Inflammatory macrophage (primary cell): ENCODE data around the gene AP5B1.

ENCODE experiments used
- DNase-seq, 2 donors: peaks; one replicate each; pipeline ENCODE4 v3.0.0-alpha.2; 2020 to 2022

The AP5B1 gene

GRCh38 chr11:65801153-65801987, 20.6 kb upstream of the AP5B1 start:
- DNase-seq: no peak

GRCh38 chr11:65798882-65799281, 18.1 kb upstream of the AP5B1 start:
- no peak for DNase-seq

- no peak for DNase-seq
These were observed 16.9 kb upstream of the AP5B1 start for GRCh38 chr11:65797711-65798110.

DNA sequence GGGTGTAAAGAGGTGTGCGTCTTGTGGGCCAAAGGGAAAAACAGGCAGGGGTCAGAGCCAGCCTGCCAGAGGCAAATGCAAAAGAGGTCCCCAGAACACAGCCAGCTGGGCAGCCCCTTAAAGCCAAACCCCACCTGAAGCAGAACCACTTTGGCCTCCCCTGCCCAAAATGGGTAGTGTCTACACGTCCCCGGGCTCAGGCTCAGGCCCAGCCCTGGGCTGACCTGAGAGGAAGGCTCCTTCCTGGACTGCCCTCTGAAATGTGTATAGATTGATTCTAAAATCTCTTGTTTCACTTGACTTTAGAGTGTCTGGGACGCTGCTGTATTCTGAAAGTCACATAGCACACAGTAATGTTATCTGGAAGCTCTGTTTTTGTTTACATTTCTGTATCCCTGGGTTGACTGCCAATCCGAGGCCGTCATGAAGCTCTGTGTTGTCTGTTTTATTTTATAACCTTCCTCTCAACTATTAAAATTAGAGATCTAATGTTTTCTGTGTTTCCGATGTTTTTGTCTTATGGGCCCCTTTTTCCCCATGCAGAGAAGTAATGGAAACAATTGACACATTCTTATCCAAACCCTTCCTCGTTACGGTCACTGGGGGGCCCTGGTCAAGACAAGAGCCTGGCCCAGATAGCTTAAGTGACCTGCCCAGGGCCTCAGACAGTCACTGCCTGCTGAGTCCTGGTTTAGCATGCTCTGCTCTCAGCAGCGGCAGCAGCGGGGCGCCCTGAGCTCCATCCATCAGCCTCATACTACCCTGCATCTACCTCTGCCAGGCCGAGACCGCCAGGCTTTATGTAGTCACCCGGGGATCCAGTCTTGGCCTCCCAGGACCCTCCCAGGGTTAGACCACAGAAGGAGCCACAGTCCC, 16.2 kb upstream of the AP5B1 start:
- no peak for DNase-seq

DNA sequence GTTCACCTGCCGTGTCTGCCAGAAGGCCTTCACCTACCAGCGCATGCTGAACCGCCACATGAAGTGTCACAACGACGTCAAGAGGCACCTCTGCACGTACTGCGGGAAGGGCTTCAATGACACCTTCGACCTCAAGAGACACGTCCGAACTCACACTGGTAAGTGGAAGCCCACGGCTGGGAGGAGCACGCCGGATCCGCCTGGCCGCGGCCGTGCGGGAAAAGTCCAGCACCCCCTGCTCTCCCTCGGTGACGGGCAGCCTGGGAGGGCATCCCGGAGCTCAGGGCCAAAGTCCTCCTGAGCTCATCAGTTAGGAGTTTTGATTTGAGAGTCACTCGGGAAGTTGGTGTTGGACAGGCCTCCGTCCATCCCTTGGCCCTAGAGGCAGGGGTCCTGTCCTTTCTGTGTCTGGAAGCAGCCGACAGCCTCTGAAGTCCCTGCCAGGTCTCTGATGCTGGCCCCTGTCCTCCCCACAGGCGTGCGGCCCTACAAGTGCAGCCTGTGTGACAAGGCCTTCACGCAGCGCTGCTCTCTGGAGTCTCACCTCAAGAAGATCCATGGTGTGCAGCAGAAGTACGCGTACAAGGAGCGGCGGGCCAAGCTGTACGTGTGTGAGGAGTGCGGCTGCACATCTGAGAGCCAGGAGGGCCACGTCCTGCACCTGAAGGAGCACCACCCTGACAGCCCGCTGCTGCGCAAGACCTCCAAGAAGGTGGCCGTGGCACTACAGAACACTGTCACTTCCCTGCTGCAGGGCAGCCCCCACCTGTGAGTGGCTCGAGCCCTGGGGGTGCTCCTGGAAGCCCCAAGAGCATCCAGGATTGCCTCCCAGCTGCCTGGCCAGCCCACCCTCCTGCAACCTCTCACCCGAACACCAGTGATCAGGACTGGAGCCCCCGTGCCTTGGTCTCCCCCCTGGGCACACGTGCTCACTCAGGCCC, 14.1 kb upstream of the AP5B1 start:
- DNase-seq: no peak

GRCh38 chr11:65793625-65794400, 13.0 kb upstream of the AP5B1 start:
- no peak for DNase-seq

- no peak for DNase-seq
These were observed 12.4 kb upstream of the AP5B1 start for GRCh38 chr11:65793144-65793581.

- no peak for DNase-seq
These were observed 11.7 kb upstream of the AP5B1 start for GRCh38 chr11:65792456-65792855.

GRCh38 chr11:65791719-65792213, 11.0 kb upstream of the AP5B1 start:
- DNase-seq: peak; percentile 64 to 86

DNA sequence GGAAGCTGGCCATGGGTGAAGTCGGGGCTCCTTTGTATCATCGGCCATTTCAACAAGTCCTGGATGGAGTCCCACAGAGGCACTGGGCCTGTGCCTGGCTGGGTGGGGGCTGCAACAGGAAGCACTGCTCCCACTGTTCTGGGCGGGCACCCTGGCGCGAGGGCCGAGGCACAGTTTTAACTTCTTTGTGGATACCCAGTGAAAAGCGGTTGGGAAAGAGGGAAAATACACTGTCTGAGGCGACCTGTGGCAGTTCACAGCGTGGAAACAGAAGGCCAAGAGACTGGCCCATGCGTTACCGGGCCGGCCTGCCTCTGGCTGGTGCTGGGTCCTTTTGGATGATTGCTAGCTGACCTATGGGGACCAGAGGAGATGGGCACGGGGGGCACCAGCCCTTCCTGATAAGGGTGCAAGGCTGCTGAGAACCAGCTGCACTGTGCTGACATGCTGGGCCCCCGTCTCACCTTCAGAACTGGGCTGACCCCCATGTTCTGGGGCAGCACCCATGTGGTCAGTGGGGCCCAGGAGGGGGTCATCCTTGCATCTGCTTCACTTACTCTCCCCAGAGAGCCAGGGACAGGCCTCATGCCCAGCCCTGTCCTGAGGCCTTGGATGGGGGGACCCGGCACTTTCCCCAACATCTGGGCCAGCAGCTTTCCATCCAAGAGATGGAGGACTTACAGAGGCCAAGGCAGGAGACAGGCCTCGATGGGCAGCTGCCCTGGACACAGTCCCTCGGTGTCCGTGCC, 10.3 kb upstream of the AP5B1 start:
- DNase-seq: no peak

- DNase-seq: no peak
These were observed 9.5 kb upstream of the AP5B1 start for GRCh38 chr11:65790104-65790901.

GRCh38 chr11:65789230-65790103, 8.7 kb upstream of the AP5B1 start:
- no peak for DNase-seq

DNA sequence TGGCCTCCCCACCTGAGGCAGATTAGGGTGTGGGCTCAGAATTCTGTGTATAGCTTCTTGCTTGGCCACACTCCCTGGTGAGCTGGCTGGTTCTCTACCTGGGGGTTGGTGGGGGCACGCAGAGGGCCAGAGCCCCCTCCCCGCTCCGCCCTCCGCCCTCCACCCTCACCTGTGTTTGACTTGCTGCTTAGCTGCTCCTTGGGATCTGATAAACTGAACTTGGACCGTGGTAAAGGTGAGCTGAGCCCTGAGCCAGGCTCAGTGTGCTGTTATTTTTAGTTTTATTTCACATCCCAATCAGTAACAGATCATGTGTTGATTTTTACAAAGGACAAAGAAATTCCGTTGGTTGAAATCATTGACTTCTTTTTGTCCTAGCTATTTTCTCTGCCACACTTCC, 8.0 kb upstream of the AP5B1 start:
- no peak for DNase-seq

GRCh38 chr11:65787649-65788622, 7.2 kb upstream of the AP5B1 start:
- DNase-seq: peak; percentile 11 to 56

DNA sequence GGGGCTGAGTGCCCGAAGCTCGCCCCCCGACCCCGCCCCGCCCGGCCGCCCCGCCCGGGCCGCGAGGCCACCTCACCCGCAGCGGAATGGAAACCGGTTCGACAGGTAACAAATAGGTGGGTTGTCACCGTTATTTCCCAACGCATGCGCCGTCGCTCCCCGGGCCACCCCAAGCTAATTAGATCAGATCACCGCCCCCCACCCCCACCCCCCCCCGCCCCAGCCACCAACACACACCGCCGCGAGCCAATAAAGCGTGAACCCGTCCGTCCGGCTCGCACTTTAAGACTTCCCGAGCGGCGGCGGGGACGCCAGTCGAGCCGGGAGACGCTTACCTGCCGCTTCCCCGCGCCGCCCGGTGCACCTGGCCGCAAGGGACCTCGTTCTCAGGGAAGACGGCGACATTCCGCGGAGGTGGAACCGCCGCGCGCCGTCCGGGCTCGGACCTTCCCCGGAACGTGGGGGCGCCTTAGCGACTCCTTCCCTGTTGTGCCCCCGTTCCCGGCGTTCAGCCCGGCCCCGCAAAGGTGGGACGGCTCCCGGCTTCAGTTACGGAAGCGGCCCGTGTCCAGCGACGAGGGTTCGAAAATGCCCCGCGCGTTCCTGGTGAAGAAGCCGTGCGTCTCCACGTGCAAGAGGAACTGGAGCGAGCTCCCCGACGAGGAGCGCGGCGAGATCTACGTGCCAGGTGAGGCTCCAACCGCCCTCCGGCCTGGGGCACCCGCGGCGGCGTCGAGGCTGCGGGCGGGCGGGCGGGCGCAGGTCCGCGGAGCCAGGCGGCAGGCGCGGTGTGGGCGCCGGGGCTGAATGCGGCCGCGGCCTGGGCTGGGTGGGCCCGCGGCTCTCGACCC, 6.2 kb upstream of the AP5B1 start, which contains the start of gene OVOL1:
Gene OVOL1 (plus strand): TSS at position 278 of the 851 bp plus-strand sequence. CDS start 311 bp downstream, at position 589.
- DNase-seq: no peak

GRCh38 chr11:65786008-65786785, 5.4 kb upstream of the AP5B1 start:
- no peak for DNase-seq
